HG02973 (cell line): Measurements from ENCODE around the gene CCL25.

ENCODE experiments used
- ATAC-seq: cut with Tn5 transposase; IDR thresholded peaks from one replicate; pipeline ENCODE4 v1.9.1; 2021; ENCODE audit warnings: moderate library complexity; ENCODE audit not compliant: unreplicated experiment

CCL25 gene

DNA sequence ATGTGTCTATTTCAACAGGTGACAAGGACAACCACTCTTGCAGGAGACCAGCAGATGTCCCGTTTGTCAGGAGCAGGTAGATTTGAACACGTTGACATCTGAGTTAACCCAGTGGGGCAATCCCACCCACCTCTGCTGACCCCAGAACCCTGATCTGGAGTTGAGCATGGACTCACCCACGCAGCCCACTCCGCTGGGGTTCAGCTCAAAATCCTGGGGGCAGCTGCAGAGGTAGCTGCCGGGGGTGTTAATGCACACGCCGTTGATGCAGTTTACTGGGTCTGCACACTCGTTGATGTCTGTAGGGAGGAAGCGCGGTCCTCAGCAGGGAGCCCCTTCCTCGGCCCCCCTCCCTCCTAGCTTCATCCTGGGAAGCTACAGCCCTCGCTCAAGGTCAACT lies 56.9 kb downstream of the CCL25 start:
- no peak for ATAC-seq

DNA sequence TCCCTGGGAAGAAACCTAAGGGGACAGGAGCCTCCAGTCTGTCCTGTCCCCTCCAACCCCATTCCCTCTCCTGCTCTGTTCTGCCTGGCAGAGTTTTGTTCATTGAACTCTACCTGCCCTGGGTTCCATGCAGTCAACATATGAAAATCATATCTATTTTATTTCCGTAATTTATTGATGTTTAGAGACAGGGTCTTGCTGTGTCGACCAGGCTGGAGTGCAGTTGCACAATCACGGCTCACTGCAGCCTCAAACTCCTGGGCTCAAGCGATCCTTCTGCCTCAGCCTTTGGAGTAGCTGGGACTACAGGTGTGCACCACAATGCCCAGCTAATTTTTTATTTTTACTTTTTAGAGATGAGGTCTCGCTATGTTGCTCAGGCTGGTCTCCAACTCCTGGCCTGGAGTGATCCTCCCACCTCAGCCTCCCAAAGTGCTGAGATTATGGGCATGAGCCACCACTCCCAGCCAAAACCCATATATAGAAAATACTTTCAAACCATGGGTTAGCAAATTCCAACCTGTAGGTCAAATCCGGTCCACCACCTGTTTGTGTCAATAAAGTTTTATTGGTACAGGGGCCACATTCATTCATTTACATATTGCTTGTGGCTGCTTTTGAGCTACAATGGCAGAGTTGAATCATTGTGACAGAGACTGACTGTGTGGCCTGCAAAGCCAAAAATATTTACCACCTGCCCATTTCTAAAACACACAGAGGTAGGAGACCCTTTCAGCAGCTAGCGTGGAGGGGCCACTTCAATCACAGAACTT lies 57.5 kb downstream of the CCL25 start:
- ATAC-seq = no peak

DNA sequence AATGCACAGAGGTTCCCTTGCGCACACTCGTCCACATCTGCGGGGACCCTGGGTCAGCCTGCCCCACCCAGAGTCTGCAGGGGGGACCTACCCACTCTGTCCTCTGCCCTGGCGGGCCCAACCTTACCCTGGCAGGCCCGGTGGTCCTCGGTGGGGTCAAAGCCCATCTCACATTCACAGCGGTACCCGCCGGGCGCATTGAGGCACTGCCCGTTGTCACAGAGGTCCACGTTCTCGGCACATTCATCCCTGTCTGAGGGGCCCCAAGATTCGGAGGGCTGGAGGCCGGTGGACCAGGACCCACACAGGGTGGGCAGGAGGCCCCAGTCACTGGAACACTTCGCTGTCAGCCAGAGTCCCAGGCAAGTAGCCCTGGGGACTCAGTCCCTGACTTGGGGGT lies 58.4 kb downstream of the CCL25 start:
- ATAC-seq = no peak

DNA sequence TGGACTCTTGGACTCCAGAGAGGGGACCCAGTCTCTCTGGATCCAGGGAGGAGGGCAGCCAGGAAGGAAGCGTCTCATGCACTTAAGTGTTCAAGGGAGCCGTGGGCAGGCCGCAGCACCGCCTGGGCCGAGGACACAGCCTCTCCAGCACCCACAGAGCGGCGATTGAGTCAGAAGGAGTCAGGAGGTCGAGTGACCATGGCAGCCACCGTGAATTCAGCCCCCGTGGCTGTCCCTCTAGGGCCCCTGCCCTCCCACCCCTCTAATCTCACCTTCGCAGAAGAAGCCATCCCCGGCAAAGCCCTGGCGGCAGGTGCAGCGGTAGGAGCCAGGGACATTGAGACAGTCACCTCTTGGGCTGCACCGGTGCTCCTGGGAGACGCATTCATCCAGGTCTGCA lies 58.8 kb downstream of the CCL25 start:
- no peak for ATAC-seq
